Neural crest cell (in vitro differentiated cells): ENCODE measurements around the gene SFT2D1. TPM values are rescaled to one million over a fixed set of nuclear protein-coding genes. Genes with fewer than 3 reads are reported as not detected.

Source experiments
- DNase-seq: peaks from one replicate; pipeline ENCODE4 v3.0.0; 2021; ENCODE audit warnings: low read depth, mixed read lengths, low spot score
- H3K27ac Mint-ChIP-seq: one replicate; pipeline ENCODE4 v1.8.0; 2021; ENCODE audit warnings: mild to moderate bottlenecking, mixed read lengths; ENCODE audit not compliant: unreplicated experiment
- H3K27me3 Mint-ChIP-seq: 2 replicates; pipeline ENCODE4 v1.8.0; 2021; ENCODE audit warnings: low read depth, mild to moderate bottlenecking, mixed read lengths
- H3K36me3 Mint-ChIP-seq: 2 replicates; pipeline ENCODE4 v1.8.0; 2021; ENCODE audit warnings: low read depth, mild to moderate bottlenecking, mixed read lengths
- H3K4me1 Mint-ChIP-seq: 2 replicates; pipeline ENCODE4 v1.8.0; 2021; ENCODE audit warnings: mixed read lengths
- H3K4me3 Mint-ChIP-seq: one replicate; pipeline ENCODE4 v1.8.0; 2021; ENCODE audit warnings: mild to moderate bottlenecking, mixed read lengths
- H3K9me3 Mint-ChIP-seq: 2 replicates; pipeline ENCODE4 v1.8.0; 2021; ENCODE audit warnings: mixed read lengths
- total RNA-seq: library from RNA; stranded (reverse); gene quantifications from 2 replicates; pipeline ENCODE4 v1.2.1, GENCODE V29; 2021
- TF ChIP-seq, protein P1 (sequence below): fragments of 200-600 bp; sonication (generic); conservative IDR thresholded peaks from 2 replicates; pipeline ENCODE4 v1.5.0; 2021; ENCODE audit warnings: antibody characterized with exemption, mild to moderate bottlenecking

The SFT2D1 gene
- total RNA-seq, 1 donor from 2014 or later: 30.4 TPM

DNA sequence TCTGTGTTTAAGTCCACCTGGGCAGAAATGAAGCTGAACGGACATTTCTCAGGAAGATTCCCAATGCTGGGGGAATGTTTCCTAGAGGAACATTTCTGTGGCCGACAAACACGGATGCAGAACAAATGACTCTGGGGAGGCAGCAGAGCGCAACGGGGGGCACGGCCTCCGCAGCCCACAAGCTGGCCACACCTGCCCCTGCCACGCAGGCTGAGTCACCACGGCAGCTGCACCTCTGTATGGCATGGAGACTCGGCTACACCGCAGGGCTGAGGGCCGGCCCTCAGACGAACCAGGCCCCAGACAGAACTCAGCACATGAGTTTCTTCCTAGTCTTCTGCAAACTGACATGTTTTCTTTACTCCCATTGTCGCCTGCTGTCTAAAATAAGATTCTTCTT is 24.1 kb downstream of the SFT2D1 start:
- no peak overlapping the region for H3K27ac Mint-ChIP-seq
- H3K4me1 Mint-ChIP-seq: no peaks in the 10 kb centered on the region
- TF ChIP-seq, protein P1, sequence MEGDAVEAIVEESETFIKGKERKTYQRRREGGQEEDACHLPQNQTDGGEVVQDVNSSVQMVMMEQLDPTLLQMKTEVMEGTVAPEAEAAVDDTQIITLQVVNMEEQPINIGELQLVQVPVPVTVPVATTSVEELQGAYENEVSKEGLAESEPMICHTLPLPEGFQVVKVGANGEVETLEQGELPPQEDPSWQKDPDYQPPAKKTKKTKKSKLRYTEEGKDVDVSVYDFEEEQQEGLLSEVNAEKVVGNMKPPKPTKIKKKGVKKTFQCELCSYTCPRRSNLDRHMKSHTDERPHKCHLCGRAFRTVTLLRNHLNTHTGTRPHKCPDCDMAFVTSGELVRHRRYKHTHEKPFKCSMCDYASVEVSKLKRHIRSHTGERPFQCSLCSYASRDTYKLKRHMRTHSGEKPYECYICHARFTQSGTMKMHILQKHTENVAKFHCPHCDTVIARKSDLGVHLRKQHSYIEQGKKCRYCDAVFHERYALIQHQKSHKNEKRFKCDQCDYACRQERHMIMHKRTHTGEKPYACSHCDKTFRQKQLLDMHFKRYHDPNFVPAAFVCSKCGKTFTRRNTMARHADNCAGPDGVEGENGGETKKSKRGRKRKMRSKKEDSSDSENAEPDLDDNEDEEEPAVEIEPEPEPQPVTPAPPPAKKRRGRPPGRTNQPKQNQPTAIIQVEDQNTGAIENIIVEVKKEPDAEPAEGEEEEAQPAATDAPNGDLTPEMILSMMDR: no peak
- no peaks in the 10 kb centered on the region for H3K36me3 Mint-ChIP-seq
- no peak for DNase-seq
- H3K27me3 Mint-ChIP-seq: peaks cover under 1% of the 10 kb centered on the region
- no peak overlapping the region for H3K4me3 Mint-ChIP-seq
- H3K9me3 Mint-ChIP-seq: no peaks in the 10 kb centered on the region

DNA sequence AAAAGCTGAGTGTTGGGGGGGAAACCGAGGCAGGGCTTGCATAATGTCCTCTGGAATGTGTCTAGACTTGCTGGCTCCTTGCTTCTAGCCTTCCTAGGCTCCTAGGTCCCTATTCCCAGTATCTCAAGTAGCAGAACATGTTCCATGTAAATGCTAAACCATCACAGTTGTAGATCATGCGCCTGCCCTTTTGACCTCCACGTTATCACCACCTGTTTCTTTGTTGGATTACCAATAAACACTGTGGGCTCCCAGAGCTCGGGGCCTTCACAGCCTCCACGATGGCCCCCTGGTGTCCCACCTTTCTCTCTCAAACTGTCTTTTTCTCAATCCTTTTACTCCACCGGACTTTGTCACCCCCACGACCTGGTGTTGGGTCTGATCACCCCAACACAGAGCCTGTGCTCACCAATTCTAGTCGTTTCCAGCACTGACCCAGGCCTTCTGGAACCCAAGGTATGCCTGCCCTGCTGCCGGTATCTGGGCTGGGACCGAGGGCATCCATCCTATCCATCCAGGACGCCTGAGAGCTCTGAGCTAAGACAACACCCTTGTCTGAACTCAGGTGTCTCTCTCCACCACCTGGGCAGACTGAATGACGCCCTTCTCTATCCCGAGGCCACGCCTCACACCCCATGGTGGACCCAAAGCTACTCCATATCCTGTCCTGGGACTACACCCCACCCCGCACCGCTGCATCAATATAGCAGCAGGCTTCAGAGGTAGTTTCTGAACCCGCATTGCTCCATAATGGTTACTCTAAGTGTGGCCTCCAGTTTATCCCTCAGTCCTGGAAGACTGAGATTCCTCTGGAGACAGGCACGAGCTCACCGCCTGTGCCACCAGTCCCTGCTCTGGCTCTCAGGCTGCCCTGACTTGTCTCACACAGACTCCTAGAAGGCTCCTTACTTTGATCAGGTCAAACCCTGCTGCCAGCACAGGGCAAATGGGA is 24.8 kb downstream of the SFT2D1 start:
- no peak overlapping the region for H3K4me3 Mint-ChIP-seq

DNA sequence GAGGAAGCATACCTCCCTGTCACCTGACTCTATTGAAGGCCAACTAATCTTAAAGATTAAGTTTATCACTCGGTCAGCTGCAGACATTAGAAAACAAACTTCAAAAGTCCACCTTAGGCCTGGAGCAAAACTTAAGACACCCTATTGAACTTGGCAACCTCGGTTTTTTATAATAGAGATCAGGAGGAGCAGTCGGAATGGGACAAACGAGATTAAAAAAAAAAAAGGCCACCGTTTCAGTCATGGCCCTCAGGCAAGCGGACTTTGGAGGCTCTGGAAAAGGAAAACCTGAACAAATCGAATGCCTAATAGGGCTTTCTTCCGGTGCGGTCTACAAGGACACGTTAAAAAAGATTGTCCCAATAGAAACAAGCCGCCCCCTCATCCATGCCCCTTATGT is 26.9 kb downstream of the SFT2D1 start:
- peaks cover 13% of the 10 kb centered on the region for H3K27me3 Mint-ChIP-seq
- no peaks in the 10 kb centered on the region for H3K9me3 Mint-ChIP-seq
- TF ChIP-seq, protein P1: no peak
- no peak overlapping the region for H3K27ac Mint-ChIP-seq
- no peak overlapping the region for H3K4me3 Mint-ChIP-seq
- no peaks in the 10 kb centered on the region for H3K4me1 Mint-ChIP-seq
- H3K36me3 Mint-ChIP-seq: no peaks in the 10 kb centered on the region
- no peak for DNase-seq

More for the DNA sequence above, 24.8 kb downstream of the SFT2D1 start:
- H3K36me3 Mint-ChIP-seq: no peaks in the 10 kb centered on the region
- no peak for DNase-seq
- no peak overlapping the region for H3K27ac Mint-ChIP-seq
- peaks cover 4% of the 10 kb centered on the region for H3K27me3 Mint-ChIP-seq
- no peaks in the 10 kb centered on the region for H3K9me3 Mint-ChIP-seq
- no peaks in the 10 kb centered on the region for H3K4me1 Mint-ChIP-seq
- TF ChIP-seq, protein P1: no peak

DNA sequence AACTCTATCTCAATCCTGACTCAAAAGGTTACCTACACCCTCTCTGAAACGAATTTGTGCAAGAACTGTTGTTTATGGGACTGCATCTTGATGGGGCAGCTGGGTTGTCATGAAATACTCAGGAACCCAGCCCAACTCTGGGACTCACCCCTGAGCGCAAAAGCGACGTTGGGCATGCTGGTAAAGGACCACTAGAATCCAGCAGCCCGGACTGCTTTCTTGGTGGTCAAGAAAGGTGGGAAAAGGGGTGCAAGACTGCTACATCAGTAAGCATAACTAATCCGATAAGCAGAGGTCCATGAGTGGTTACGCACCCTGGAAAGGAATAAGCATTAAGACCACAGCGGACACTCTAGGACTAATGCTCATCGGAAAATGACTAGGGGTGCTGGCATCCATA is 27.9 kb downstream of the SFT2D1 start:
- H3K36me3 Mint-ChIP-seq: no peaks in the 10 kb centered on the region
- TF ChIP-seq, protein P1: no peak
- H3K4me3 Mint-ChIP-seq: no peak overlapping the region

DNA sequence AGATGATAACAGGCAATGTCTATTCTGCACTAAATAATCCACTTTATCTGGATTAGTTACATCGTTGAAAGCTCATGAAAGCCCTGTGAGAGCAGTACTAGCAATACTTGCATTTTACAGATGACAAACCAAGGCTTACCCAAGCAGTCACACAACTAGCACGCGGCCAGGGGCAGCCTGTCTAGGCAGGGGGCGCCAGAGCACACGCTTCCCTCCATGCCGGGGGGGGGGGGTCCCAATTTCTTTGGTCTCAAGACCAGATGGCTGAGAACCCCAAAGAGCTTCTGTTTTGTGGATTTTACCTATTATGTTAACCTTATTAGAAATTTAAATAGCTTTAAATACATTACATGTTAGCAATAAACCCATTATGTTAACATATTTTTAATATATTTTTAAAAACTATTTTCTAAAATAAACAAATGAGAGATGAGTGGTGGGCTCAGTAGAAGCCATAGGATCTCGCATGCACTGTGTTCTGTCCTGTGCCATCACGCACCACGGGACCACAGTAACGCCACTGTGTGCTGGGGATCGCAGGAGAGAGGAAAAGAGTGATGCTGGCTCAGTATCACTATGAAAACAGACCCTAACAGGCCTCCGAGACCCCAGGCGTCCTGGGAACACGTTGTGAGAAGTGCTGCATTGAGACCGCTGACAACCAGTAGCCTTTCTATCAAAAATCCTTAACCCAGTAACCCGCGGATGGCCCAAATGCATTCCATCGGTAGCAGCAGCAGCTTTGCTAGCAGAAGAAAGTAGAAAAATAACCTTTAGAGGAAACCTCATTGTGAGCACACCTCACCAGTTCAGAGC is 28.9 kb downstream of the SFT2D1 start:
- H3K4me3 Mint-ChIP-seq: peak overlapping the region; percentile 54
- TF ChIP-seq, protein P1: peak; percentile 70
- no peak overlapping the region for H3K27ac Mint-ChIP-seq
- peaks cover 33% of the 10 kb centered on the region for H3K27me3 Mint-ChIP-seq
- H3K36me3 Mint-ChIP-seq: no peaks in the 10 kb centered on the region
- DNase-seq: peak; percentile 57
- no peaks in the 10 kb centered on the region for H3K9me3 Mint-ChIP-seq
- H3K4me1 Mint-ChIP-seq: peaks cover 4% of the 10 kb centered on the region

More for the DNA sequence above, 27.9 kb downstream of the SFT2D1 start:
- Mint-ChIP-seq H3K27ac (no peak overlapping the region), H3K9me3 (no peaks in the 10 kb centered on the region), H3K27me3 (peaks cover 23% of the 10 kb centered on the region), H3K4me1 (no peaks in the 10 kb centered on the region)
- DNase-seq: no peak
